AG08396 (cell line): Measurements from ENCODE around the gene TIMP2.
"Not testable (repeated sequence)": the region's sequence is repeated elsewhere in the genome, so short reads cannot be mapped to it uniquely, and the experiment has no call there.

ENCODE experiments used
- DNase-seq: peaks from one replicate; pipeline ENCODE4 v3.0.0; 2012; ENCODE audit warnings: low spot score, mixed read lengths

TIMP2 gene

DNA sequence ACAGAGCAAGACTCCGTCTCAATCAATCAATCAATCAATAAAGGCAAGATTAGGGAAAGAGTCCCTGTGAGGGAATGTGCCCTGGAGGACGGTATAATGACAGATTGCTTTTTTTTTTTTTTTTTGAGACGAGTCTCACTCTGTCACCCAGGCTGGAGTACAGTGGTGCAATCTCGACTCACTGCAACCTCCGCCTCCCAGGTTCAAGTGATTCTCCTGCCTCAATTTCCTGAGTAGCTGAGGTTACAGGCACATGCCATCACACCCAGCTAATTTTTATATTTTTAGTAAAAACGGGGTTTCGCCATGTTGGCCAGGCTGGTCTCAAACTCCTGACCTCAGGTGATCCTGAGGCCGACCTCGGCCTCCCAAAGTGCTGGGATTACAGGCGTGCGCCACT, 35.1 kb downstream of the TIMP2 start:
- not testable (repeated sequence) for DNase-seq

- no peak for DNase-seq
These were observed 35.7 kb downstream of the TIMP2 start for GRCh38 chr17:78889531-78889930.

GRCh38 chr17:78888941-78889518, 36.2 kb downstream of the TIMP2 start:
- DNase-seq: no peak

DNA sequence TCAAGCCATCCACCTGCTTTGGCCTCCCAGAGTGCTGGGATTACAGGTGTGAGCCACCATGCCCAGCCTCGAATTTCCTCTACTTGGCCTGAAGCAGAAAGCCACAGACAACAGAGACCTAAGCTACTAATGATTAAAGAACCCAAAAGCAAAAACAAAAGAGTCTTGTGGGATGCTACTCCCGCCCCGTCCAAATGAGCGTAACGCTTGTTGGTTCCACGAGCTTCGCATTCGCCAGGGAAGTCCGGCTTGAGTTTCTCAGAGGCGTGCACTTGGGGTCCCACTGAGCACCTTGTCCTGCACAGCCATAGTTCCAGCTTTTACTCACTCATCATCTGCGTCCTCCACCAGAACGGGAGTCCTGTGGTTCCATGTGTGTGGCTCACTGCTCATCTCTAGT, 38.2 kb downstream of the TIMP2 start:
- no peak for DNase-seq

DNA sequence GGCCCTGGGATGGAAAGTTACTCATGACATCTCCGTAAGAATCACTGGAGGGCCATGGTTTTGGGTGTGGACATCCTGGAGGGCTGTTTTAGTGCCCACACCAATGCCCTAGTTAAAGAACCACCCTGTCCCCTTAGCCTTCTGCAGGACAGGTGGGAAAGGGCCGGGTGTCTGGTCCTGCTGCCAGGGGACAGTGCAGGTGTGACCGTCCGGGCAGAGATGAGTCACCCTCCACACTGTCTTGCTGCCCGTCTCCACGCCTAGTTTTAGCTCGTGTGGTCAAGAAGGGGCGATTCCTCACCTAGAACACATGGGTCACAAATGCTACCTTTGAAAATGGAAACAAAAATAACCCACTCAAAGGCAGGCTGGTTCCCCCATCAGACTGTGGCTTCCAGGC, 39.2 kb downstream of the TIMP2 start:
- DNase-seq: no peak

- DNase-seq: no peak
These were observed 40.1 kb downstream of the TIMP2 start for GRCh38 chr17:78884876-78885667.

DNA sequence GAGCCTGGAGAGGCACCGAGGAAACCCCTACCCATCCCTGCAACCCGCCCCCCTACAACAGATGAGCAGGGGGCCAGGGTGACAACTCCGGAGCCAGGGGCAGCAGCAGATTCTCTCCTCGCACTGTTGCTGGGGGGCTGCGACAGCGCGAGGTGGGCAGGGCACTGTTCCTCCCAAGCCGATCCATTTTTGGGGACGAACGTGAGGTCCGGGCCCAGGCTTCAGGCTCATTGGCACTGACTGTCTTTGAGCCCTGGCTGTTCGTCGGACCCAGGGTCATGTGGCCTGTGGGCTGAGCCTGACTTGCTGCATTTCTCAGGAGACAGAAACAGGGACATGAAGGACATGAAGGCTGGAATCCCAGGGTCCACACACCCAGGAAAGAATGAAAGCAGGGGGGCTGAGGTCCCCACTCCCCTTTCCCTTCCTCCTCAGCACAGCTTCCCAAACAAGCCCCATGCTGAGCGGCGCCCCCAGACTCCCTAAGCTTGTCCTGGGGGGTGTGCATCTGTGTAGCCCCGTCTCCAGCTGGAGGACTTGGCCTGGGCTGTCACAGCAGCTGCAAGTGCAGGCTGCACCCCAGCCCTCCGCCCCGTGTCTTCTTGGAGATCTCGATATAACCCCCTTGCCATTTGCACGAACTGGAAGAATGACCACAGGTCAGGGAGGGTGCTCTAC, 40.9 kb downstream of the TIMP2 start:
- DNase-seq: no peak

DNA sequence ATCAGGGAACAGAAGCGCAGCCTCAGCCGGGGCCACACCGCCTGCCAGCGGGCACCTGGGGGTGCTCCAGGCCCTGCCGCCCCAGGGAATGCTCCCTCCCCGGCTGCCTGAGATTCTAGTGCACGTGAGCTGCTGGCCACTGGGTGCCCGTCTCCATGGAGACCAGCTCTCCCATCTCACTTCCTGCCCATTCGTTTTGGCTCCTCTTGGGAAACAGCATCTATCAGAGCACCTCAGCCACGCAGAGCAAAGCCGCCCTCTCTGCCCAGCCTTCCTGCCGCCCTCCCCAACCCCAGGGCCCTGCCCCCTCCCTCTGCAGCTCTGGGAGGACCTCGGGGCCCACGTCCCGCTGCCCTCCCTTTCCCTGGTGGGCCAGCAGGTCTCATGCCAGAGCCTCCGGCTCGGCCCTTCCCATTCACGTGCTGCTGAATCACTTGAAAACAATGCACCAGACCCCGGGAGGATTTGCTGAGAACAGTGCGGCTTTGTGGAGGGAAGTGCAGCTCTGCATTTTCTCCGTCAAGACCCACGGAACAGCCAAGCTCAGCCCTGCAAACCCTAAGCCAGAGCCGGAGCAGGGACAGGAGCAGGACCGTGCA, 41.6 kb downstream of the TIMP2 start:
- peak; percentile 93 for DNase-seq

DNA sequence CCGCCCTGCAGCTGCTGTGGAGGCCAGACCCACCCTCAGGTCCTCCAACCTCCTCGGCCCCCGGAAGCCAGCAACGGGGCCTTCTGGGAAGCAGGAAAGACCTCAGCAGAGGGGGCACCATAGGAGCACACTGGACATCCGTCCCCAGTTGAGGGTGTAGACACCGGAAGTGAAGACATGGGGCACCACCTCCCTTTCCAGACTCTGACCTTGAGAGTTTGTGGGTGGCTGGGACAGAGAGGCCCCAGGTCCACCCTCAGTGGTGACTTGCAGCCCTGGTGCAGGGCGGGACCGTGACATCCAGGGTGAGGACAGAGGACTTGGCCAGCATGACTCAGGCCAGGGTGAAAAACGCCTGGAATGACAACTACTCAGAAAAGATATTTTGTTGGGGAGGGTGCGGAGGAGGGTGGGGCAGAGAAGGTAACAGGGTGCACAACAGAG, 42.1 kb downstream of the TIMP2 start:
- DNase-seq: peak; percentile 86

DNA sequence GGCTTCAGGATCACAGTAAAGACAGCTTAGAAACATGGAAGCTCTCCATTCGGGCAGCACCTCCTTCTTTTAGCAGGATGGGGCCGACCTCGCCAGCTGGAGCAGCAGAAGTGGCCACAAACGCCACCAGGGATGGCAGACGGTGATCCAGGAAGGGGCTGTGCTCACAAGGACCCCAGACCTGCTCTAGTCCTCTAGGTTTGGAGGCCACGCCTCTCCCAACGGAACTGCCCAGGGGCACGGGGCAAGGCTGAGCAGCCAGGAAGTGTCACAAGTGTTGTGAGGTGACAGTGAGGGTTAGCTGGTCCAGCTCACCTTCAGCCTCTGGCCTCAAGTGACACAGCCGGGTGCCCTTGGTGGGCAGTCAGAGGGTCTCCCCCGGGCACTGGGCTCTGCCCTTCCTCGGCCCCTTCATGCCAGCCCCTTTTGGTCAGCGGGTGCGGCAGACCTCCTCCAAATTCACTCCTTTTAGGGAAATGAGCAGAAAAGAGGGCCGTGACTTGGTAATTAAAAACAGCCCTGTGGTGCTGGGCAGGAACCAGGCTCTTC, 42.6 kb downstream of the TIMP2 start:
- no peak for DNase-seq

GRCh38 chr17:78879635-78880186, 45.5 kb downstream of the TIMP2 start:
- peak; percentile 85 for DNase-seq

- DNase-seq: no peak
These were observed 46.2 kb downstream of the TIMP2 start for GRCh38 chr17:78878871-78879527.

DNA sequence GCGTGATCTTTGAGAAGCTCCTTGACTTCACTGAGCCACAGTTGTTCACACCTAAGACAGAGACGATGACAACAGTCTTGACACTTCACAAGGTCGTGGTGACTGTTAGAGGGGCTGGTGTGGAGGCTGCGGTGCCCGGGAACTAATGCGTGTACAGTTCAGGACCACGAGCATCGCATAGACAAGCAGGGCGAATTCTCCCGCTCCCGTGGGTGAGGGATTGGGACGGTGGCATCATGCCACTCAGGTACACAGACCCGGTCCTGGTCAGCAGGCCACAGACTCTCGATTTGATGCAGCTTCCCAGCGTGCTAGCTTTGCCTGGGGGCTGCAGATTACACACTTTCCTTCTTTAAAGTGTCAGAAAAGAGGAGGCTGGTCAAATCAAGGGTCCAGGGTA, 46.9 kb downstream of the TIMP2 start:
- no peak for DNase-seq

- not testable (repeated sequence) for DNase-seq
These were observed 48.2 kb downstream of the TIMP2 start for GRCh38 chr17:78876954-78877517.

DNA sequence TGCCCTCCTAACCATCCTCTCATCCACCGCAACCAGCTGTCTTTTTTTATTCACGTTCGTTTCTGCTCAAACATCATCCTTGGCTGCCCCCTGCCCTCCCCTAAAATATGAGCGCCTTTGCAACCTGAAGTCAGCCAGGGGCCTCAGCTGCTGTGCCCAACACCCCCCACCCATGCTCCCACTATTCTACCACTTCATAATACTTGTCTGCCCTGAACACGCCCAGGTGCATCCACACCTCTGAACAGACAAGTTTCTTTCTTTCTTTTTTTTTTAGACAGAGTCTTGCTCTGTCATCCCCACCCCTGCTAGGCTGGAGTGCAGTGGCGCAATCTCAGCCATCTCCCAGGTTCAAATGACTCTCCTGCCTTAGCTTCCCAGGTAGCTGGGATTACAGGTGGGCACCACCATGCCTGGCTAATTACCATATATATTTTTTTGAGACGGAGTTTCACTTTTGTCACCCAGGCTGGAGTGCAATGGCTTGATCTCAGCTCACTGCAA, 49.0 kb downstream of the TIMP2 start:
- no peak for DNase-seq

- DNase-seq: no peak
These were observed 49.7 kb downstream of the TIMP2 start for GRCh38 chr17:78875363-78876093.

- DNase-seq: no peak
These were observed 51.5 kb downstream of the TIMP2 start for GRCh38 chr17:78873519-78874340.

DNA sequence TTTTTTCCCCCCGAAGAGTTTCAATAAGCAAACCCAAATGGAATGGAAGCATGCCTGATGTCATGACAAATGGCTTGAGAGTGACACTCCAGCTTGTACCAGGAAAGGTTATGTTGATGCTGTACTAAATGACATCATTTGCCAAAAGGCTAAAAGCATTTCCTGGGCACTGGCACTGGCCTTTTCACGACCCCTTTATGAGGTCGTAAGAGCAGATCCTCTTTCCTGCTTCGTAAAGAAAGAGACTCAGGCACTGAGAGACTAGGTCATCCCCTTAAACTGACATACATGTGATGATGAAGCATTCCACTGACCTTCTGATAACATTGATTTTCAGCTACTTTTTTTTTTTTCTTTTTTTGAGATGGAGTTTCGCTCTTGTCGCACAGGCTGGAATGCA, 52.7 kb downstream of the TIMP2 start:
- no peak for DNase-seq

DNA sequence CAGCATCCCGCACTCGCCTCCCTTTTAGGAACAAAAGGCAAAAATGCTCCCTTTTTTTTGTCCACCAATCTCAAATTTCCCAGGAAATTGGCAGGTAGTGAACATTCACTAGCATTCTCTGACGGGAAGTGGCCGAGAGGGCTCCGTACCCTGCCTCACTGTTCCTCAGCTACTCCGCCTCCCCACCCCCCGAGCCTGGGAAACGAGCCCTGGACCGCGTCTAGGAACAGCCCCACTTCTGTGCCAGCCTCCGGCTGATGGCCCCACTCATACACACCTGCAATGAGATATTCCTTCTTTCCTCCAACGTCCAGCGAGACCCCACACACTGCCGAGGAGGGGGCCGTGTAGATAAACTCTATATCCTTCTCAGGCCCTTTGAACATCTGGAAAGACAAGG, 54.6 kb downstream of the TIMP2 start:
- DNase-seq: no peak
